Raji (cell line): ENCODE data around the gene SELP.

Experiments
- POLR2A ChIP-seq: IDR thresholded peaks from 2 replicates; pipeline ENCODE4 v1.6.1; 2011; ENCODE audit warnings: low read depth, low read length, control low read depth; ENCODE audit not compliant: insufficient read depth

Gene SELP

DNA sequence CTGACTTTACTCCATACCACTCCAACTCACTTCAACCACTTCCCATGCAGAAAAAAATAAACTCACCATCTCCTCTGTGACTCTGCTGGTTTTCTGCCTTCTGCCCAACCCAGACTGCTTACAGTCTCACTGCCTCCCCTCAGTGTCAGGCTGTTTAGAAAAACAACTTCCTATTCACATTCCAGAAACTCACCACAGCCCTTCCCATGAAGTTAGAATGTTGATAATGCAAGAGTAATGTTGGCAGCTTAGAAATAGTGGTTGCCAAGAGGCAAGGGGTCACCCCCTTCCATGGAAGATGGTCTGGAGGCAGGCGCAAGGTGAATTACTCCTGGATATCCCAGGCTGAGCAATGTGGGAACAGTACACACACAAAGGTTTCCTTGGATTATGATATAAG lies at the start of gene SELP:
Gene SELP (minus strand): TSS at position 119 of the 400 bp plus-strand sequence. CDS start 50 bp downstream, at position 69.
- TF ChIP-seq POLR2A = no peak

DNA sequence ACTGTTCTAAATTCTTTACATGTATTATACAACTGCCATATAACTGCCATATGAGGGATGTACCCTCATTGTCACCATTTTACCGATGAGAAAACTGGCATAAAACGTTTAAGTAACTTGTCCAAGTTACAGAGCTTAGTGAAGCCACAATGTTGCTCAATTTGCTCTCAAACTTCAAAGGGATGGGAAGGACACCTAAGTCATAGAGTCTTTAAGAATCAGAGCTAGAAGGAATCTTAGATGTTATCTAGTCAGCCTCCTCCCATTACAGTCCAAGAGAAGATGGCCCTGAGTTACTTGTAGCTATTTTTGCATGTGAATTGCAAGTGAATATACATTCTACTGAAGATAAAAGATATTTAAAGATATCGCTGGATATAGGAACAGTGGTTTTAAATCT lies 49.8 kb upstream of the SELP start:
- TF ChIP-seq POLR2A = no peak

DNA sequence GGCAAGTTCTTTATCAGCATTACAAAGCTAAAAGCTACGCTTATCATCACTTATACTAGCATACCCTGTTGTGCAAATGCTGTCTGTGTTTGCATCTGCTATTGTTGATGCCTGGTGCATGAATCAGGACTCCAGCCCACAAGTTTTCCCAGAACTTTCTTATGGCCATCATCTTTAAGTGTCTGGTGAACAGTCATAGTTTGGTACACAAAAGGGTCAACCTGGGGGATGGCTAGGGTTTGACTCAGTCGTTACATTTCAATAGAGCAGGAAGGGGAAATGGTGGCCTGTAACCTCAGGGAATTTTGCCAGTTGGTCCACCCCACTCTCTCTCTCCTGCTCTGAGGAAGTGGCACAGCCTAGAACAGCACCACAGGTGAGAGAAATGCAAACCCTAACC lies 46.1 kb upstream of the SELP start:
- no peak for TF ChIP-seq POLR2A

DNA sequence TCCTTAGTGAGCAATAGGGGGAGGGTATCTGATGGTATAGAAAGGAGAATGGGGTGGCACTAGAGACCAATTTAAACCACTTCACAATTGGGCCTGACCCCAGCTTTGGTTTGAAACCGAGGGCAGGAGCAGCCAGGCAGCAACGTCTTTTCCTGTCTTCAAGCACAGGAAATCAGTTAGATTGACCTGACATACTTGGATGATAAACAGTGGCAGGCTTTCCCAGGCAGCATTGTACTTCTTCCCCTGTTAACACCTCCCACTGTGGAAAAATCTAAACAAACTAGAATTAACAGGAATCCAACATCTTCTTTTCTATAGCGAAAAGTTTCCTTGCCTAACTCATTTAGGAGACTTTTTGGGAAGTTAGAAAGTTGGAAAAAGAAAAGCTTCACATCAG lies 40.9 kb upstream of the SELP start:
- no peak for TF ChIP-seq POLR2A

DNA sequence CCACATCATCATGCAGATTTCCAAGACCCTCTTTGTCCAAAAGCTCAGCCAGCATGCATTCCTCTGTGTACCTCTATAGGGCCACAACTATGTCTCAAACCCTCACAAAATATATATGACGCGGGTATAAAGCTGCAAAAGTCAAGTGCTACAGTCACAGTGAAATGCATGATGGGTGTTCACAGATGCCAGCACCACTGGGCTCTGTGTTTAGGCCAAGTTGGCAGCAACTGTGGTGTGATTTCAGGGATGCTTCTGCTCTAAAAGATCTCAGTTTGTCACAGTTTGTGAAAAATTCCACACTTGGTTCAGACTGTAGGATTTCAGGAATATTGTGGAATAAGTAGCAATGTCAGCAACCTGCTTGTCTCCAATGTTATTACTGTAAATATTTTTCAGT lies 23.9 kb upstream of the SELP start:
- TF ChIP-seq POLR2A = no peak

DNA sequence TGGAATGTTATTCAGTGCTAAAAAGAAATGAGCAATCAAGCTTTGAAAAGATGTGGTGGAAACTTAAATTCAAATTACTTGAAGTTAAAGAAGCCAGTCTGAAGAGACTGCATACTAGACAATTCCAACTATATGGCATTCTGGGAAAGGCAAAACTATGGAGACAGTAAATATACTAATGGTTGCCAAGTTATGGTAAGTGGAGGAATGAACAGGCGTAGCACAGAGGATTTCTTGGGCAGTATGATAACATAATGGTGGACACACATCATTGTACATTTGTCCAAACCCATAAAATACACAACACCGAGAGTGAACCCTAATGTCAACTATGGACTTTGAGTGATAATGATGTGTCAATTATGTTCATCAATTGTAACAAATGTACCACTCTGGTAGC lies 21.1 kb upstream of the SELP start:
- no peak for TF ChIP-seq POLR2A

DNA sequence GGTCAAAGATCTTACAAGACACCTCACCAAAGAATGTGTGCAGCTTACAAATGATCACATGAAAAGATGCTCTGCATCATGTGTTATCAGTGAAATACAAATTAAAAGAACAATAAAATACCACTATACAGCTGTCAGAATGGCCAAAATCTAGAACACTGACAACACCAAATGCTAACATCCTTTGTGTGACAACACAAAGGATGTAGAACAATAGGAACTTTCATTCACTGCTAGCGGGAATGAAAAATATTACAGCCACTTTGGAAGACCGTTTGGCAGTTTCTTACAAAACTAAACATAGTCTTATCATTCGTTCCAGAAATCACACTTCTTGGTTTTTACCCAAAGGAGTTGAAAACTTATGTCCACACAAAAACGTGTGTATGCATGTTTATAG lies 20.6 kb upstream of the SELP start:
- no peak for TF ChIP-seq POLR2A

DNA sequence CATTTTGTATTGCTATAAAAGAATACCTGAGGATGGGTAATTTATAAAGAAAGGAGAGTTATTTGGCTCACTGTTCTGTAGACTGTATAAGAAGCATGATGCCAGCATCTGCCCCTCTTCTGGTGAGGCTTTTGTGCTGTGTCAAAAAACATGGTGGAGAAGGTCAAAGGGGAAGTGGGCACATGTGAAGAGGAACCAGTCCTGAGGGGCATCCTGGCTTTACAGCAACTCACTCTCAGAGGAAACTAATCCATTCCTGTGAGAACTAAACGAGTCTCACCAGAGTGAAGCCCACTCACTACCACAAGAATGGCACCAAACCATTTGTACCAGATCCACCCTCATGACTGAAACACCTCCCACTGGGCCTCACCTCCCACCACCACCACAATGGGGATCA lies 18.8 kb upstream of the SELP start:
- TF ChIP-seq POLR2A = no peak

DNA sequence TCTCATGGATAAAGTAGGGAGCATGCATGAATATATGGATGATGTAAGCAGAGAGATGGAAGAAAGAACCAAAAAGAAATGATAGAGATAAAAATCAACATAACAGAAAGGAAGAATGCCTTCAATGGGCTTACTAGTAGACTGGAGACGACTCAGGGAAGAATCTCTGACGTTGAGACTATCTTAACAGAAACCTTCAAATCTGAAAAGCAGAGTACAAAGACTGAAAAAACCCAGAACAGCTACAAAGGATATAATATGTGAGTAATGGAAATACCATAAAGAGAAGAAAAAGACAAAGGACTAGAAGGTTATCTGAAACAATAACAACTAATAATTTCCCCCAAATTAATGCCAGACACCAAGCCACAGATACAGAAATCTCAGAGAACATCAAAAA lies 18.3 kb upstream of the SELP start:
- TF ChIP-seq POLR2A = no peak

DNA sequence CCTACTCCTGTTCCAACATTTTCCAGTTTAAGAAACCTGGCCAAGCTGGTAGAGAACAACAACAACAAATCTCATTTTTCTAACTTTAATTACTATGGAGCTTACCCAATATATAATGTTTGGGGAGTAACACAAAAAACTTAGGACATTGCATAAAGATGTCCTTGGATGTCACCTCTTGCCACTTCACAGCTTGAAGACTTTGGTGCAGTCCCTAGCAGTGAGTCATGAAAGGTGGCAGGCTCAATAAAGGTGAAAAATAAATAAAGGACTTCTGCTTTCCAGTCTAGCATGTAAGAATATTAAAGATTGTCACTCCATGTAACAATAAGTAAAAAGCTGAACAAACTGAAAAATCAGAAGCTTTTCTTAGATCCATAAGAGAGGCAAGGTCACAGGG lies 17.6 kb upstream of the SELP start:
- no peak for TF ChIP-seq POLR2A

DNA sequence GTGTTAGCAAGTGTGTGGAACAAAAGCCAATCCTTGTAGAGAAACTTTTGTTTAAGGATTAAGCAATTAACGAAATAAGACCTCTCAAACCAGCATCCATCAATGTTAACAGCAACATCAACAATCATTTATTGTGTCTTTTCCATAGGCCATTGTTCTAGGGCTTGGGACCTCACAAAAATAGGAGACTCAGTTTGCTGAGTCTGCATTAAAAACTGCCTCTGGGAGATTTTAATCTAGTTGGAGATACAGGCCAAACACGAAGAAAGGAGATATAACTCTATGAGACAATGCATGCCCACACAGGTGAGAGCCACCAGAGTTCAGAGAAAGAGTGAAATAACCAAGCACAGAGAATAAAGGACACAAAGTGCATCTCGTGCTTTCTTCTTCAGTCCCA lies 14.4 kb upstream of the SELP start:
- TF ChIP-seq POLR2A = no peak

DNA sequence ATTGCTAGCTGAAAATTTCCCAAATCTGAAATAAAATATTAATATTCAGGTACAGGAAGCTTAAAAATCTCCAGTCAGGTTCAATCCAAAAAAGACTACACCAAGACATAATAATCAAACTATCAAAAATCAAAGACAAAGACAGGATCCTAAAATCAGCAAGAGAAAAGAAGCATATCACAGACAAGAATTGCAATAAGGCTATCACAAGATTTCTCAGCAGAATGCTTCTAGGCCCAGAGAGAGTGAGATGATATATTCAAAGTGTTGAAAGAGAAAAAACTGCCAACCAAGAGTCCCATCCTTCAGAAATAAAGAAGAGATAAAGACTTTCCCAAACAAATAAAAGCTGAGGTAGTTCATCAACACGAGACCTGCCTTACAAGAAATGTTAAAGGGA lies 5.0 kb upstream of the SELP start:
- no peak for TF ChIP-seq POLR2A

DNA sequence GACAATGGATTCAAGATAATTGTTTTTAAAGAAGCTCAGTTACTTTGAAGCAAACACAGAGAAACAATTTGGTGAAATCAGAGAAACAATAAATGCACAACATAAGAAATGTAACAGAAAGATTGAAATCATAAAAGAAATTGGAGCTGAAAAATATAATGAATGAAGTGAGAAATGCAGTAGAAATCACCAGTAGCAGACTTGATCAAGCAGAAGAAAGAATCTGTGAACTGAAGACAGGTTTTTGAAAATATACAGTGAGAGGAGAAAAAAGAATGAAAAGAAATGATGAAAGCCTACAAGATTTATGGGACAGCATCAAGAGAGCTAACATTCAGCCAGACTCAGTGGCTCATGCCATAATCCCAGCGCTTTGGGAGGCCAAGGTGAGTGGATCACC lies 4.2 kb upstream of the SELP start:
- no peak for TF ChIP-seq POLR2A

DNA sequence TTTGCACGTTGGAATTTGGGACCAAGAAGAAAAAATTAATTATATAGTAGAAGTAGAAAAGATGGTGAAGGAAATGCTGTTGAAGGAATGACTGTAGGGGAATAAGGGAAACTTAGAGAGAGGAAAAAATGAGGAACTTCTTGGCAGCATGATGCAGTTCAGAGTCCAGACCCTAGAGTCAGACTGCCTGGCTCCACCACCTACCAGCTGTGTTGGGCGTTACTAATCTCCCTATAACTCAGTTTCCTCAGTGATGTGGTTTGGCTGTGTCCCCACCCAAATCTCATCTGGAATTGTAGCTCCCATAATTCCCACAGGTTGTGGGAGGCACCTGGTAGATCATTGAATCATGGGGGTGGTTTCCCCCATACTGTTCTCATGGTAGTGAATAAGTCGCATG lies 1.3 kb upstream of the SELP start:
- no peak for TF ChIP-seq POLR2A

DNA sequence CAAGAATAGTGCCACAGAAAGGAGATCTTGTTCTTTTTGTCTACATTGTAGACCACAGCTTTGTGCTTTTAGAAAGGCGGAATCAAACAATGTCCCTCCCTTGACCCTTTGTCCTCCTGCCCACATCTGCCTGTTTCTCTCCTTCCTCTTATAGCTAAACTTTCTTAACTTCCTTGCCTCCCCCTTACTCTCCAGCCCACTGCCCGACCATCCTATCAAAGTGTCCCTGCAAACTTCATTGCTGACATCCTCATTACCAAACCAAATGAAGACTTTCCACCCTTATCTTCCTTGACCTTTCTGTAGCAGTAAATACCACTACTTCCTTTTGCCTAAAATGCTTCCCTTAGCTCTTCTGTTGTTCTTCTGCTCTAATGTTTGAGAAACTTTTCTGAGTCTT lies 5.0 kb downstream of the SELP start:
- no peak for TF ChIP-seq POLR2A

DNA sequence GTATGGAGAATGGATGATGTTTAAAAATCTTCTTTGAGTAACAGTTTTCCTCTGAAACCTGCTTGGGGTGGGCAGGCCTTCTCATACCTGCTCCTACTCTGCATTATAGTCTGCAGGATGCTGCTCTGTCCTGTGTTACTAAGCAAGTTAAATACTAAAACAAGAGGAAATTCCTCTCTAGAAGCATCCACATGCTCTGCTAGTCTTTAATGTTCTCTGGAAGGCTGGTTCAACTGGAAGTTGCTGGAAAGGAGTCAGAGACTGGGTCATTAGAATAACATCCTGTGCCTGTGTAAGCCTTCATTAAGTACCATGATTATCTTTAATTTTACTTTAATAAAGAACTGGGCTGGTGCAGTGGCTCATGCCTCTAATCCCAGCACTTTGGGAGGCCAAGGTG lies 5.8 kb downstream of the SELP start:
- TF ChIP-seq POLR2A = no peak

DNA sequence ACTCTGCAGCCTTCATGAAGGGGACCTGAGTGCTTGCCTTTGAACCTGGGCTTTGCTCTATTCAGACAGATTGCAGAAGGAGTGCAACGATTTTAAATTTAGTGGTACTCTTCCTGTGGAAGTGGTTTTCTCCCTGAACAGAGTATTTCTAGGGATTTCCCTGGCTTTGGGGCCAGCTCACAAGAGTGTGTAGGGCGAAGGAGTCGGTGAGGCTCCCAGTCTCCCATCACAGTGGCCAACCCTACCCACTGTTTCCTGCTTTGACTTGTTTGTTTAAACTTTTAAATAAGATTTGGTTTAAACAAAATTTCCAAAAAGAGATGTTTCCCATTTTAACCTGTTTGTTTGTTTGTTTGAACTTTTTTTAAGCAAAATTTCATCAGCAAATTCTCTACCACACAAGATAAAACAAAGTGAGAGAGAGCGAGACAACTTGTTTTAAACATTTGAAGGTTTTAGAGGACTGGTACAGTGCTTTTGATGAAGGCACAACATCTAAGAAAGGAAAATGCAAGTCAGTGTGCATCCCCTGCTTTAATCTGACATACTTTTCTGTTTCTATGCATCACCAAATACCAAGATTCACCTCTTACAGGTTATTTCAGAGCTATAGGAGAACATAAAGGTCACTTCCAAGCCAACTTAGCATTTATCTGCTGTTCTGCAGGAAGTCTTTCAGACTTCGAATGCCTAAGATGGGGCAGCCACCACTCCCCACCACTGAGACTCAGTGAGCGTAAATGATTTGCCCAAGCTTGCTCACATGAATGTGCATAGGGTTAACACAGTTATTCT lies 6.6 kb downstream of the SELP start:
- no peak for TF ChIP-seq POLR2A
